GM23338 (cell line): ENCODE results near the gene TRNP1. TPM values are rescaled to one million over a fixed set of nuclear protein-coding genes. Genes with fewer than 3 reads are reported as not detected.
A peak's percentile ranks its signal among the peaks of the same experiment; 100 is the strongest.

Experiments used
- ATAC-seq: fragments of 200-7000 bp; cut with Tn5 transposase; 3 replicates; pipeline ENCODE4 v1.9.1; 2020
- DNase-seq: peaks from one replicate; pipeline ENCODE4 v3.0.0-alpha.2; 2015; ENCODE audit warnings: low spot score
- H2AFZ ChIP-seq: fragments of 200-600 bp; sonication (generic); 2 replicates; pipeline ENCODE4 v1.8.0; 2016; ENCODE audit warnings: antibody characterized with exemption, mild to moderate bottlenecking, moderate library complexity
- H3F3A ChIP-seq: fragments of 200-600 bp; sonication (generic); replicated peaks from 2 replicates; pipeline ENCODE4 v1.8.0; 2017; ENCODE audit warnings: antibody characterized with exemption, mixed run types, low read depth
- H3K27ac ChIP-seq: fragments of 200-600 bp; sonication (generic); 2 replicates; pipeline ENCODE4 v1.6.1; 2016; ENCODE audit warnings: low read depth
- H3K27me3 ChIP-seq: fragments of 200-600 bp; sonication (generic); 2 replicates; pipeline ENCODE4 v1.8.0; 2016; ENCODE audit warnings: mild to moderate bottlenecking, mixed run types, moderate library complexity; ENCODE audit not compliant: insufficient read depth
- H3K36me3 ChIP-seq: fragments of 200-600 bp; sonication (generic); 2 replicates; pipeline ENCODE4 v1.8.0; 2016; ENCODE audit warnings: mild to moderate bottlenecking; ENCODE audit not compliant: insufficient read depth
- H3K4me1 ChIP-seq: fragments of 200-600 bp; sonication (generic); 2 replicates; pipeline ENCODE4 v1.8.0; 2016; ENCODE audit warnings: mild to moderate bottlenecking, moderate library complexity; ENCODE audit not compliant: insufficient read depth
- H3K4me2 ChIP-seq: fragments of 200-600 bp; sonication (generic); 2 replicates; pipeline ENCODE4 v1.7.1; 2017; ENCODE audit warnings: mixed run types
- H3K4me3 ChIP-seq: fragments of 200-600 bp; sonication (generic); 2 replicates; pipeline ENCODE4 v1.6.1; 2016; ENCODE audit warnings: mixed run types
- H3K79me2 ChIP-seq: fragments of 200-600 bp; sonication (generic); replicated peaks from 2 replicates; pipeline ENCODE4 v1.8.0; 2017; ENCODE audit warnings: mild to moderate bottlenecking; ENCODE audit not compliant: insufficient read depth
- H3K9me2 ChIP-seq: fragments of 200-600 bp; sonication (generic); 2 replicates; pipeline ENCODE4 v1.8.0; 2017; ENCODE audit not compliant: insufficient read depth
- H4K20me1 ChIP-seq: fragments of 200-600 bp; sonication (generic); replicated peaks from 2 replicates; pipeline ENCODE4 v1.8.0; 2017; ENCODE audit warnings: mild to moderate bottlenecking; ENCODE audit not compliant: insufficient read depth
- H3K27ac Mint-ChIP-seq: 2 replicates; pipeline ENCODE4 v1.8.0; 2020; ENCODE audit warnings: inconsistent platforms, mild to moderate bottlenecking, moderate library complexity, mixed read lengths
- H3K27me3 Mint-ChIP-seq: 3 replicates; pipeline ENCODE4 v1.8.0; 2022; ENCODE audit warnings: low read depth, mild to moderate bottlenecking, moderate library complexity, mixed read lengths, inconsistent platforms; ENCODE audit not compliant: insufficient read depth, poor library complexity
- H3K36me3 Mint-ChIP-seq: 3 replicates; pipeline ENCODE4 v1.8.0; 2021; ENCODE audit warnings: low read depth, mild to moderate bottlenecking, inconsistent platforms, moderate library complexity, mixed read lengths
- H3K4me1 Mint-ChIP-seq: 3 replicates; pipeline ENCODE4 v1.8.0; 2020; ENCODE audit warnings: mild to moderate bottlenecking, inconsistent platforms, mixed read lengths
- H3K4me3 Mint-ChIP-seq: 3 replicates; pipeline ENCODE4 v1.8.0; 2021; ENCODE audit warnings: moderate library complexity, mild to moderate bottlenecking, inconsistent platforms, mixed read lengths
- H3K9me3 Mint-ChIP-seq: 3 replicates; pipeline ENCODE4 v1.8.0; 2020; ENCODE audit warnings: moderate library complexity, mild to moderate bottlenecking, inconsistent platforms, mixed read lengths
- CREB1 ChIP-seq: fragments of 250-450 bp; sonication (Bioruptor Pico); IDR thresholded peaks from 2 replicates; pipeline ENCODE4 v1.5.0; 2020; ENCODE audit warnings: low read depth, mild to moderate bottlenecking, moderate library complexity
- CTCF ChIP-seq, 2 experiments: fragments of 200-600 bp in 1 of 2; sonication (generic) in 1 of 2; conservative IDR thresholded peaks; 2 replicates each; pipeline versions ENCODE4 v1.5.1 to v1.6.1; 2016 to 2017; ENCODE audit warnings: antibody characterized with exemption in 2 of 2, low read depth in 2 of 2, mild to moderate bottlenecking in 2 of 2, moderate library complexity in 1 of 2
- ETS1 ChIP-seq: IDR thresholded peaks from 2 replicates; pipeline ENCODE4 v1.6.1; 2016; ENCODE audit warnings: antibody characterized with exemption
- EZH2 ChIP-seq: fragments of 200-600 bp; sonication (generic); IDR thresholded peaks from one replicate; pipeline ENCODE4 v1.8.0; 2017; ENCODE audit warnings: antibody characterized with exemption, mild to moderate bottlenecking, low read depth; ENCODE audit not compliant: unreplicated experiment
- EZH2phosphoT487 ChIP-seq: fragments of 200-600 bp; sonication (generic); IDR thresholded peaks from one replicate; pipeline ENCODE4 v1.8.1; 2018; ENCODE audit warnings: antibody characterized with exemption; ENCODE audit not compliant: unreplicated experiment
- JUNB ChIP-seq: IDR thresholded peaks from one replicate; pipeline ENCODE4 v1.6.1; 2016; ENCODE audit warnings: antibody characterized with exemption; ENCODE audit not compliant: unreplicated experiment
- NANOG ChIP-seq: IDR thresholded peaks from 2 replicates; pipeline ENCODE4 v1.6.1; 2016; ENCODE audit warnings: antibody characterized with exemption, borderline replicate concordance
- POLR2AphosphoS5 ChIP-seq: IDR thresholded peaks from 2 replicates; pipeline ENCODE4 v1.6.1; 2016; ENCODE audit warnings: antibody characterized with exemption, low read depth
- REST ChIP-seq: IDR thresholded peaks from one replicate; pipeline ENCODE4 v1.6.1; 2018; ENCODE audit warnings: antibody characterized with exemption; ENCODE audit not compliant: unreplicated experiment
- STAT1 ChIP-seq: IDR thresholded peaks from one replicate; pipeline ENCODE4 v1.6.1; 2016; ENCODE audit warnings: antibody characterized with exemption; ENCODE audit not compliant: unreplicated experiment
- ZNF114 ChIP-seq: fragments of 250-450 bp; sonication (Bioruptor Pico); IDR thresholded peaks from 2 replicates; pipeline ENCODE4 v1.5.0; 2020; ENCODE audit warnings: mild to moderate bottlenecking, moderate library complexity
- ZNF331 ChIP-seq: fragments of 250-450 bp; sonication (Bioruptor Pico); IDR thresholded peaks from 2 replicates; pipeline ENCODE4 v1.5.0; 2020; ENCODE audit warnings: low read depth, mild to moderate bottlenecking, moderate library complexity
- ZNF462 ChIP-seq: fragments of 250-450 bp; sonication (Bioruptor Pico); IDR thresholded peaks from 2 replicates; pipeline ENCODE4 v1.5.0; 2020; ENCODE audit warnings: mild to moderate bottlenecking, moderate library complexity
- polyA plus RNA-seq: library from polyadenylated mRNA; unstranded; fragments of >200 nt; fragmentation: Nextera tagmentation; extraction: Ambion mirVana; gene quantifications from 2 replicates; pipeline ENCODE4 v1.2.1, GENCODE V29; 2016
- total RNA-seq: library from RNA; depleted of rRNA; stranded (reverse); fragments of >200 nt; shearing (Covaris generic); gene quantifications from 2 replicates; pipeline ENCODE4 v1.2.3, GENCODE V29; 2014

TRNP1 gene
- total and polyA plus RNA-seq, 2 experiments from 2014 or later = 21.2 to 54.3 TPM

- DNase-seq (no peak), ATAC-seq (no peak)
- Histone ChIP-seq H3K4me1 (peaks cover 29% of the 10 kb centered on the region), H3F3A (0 out of 2 replicates have a peak, but pooled peaks cover 4% of the 10 kb centered on the region), H4K20me1 (no peaks in the 10 kb centered on the region), H3K9me2 (peaks cover 11% of the 10 kb centered on the region; the same call in 1 of the 2 replicates), H3K79me2 (no peaks in the 10 kb centered on the region), H3K27ac (peak overlapping the region; percentile 78), H3K4me2 (peak overlapping the region; percentile 39; the same call in 1 of the 2 replicates), H3K36me3 (no peaks in the 10 kb centered on the region), H3K27me3 (no peaks in the 10 kb centered on the region), H3K4me3 (no peak overlapping the region), H2AFZ (no peak overlapping the region)
- Mint-ChIP-seq H3K36me3 (peaks cover 19% of the 10 kb centered on the region), H3K4me1 (peaks cover 31% of the 10 kb centered on the region), H3K4me3 (peak overlapping the region; percentile 7; the same call in 1 of the 3 replicates), H3K27ac (peak overlapping the region; percentile 93), H3K27me3 (peaks cover 11% of the 10 kb centered on the region), H3K9me3 (peaks cover 14% of the 10 kb centered on the region)
- TF ChIP-seq NANOG (no peak), JUNB (no peak), REST (no peak), ZNF331 (CRISPR knock-in tag) (no peak), ZNF462 (CRISPR knock-in tag) (no peak), ZNF114 (no peak), CTCF (conservative IDR thresholded peaks at IDR 0.05; ENCODE audit: low read depth in 2 of 2) (no peak), ETS1 (no peak), EZH2phosphoT487 (no peak), STAT1 (no peak), POLR2AphosphoS5 (no peak), CREB1 (no peak), EZH2 (no peak)
Observed at GRCh38 chr1:27049100-27049499, 55.6 kb downstream of the TRNP1 start.
